Measurements from ENCODE around the gene ADAM11. TPM values are rescaled to one million over a fixed set of nuclear protein-coding genes. Genes with fewer than 3 reads are reported as not detected.

The ADAM11 gene
- total and polyA plus RNA-seq, 2 of the 8 experiments (the other 6 are each of a cell fraction or from before 2014, with no cell fraction given) = 2.3 to 2.9 TPM

DNA sequence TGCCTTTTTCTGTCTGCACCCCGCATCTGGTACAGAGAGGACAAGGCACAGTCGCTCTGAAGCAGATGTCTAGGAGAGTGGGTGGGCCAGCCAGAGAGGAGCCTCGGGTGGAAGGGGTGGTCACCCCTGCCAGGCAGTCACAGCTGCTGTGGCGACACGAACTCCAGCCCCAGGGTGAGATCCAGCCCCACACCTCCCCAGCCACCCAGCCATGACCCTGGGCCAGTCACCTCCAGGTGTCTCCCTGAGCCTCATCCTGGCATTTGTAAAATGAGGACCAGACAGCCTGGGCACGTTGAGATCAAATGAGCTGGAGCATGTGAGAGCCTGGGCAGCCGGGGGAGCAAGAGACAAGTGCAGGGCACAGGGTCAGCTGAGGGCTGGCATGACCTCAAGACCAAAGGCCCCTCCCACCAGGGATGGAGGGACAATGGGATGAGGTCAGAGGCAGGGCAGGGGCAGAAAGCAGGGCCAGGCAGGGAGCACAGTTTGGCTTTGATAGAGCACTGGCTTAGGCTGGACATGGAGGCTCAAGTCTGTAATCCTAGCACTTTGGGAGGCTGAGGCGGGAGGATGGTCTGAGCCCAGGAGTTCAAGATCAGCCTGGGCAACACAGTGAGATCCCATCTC, 7.7 kb downstream of the ADAM11 start (continued):
- TF ChIP-seq RAD21 (IDR thresholded peaks at IDR 0.05 in 1 of 2, conservative IDR thresholded peaks at IDR 0.05 in 1 of 2; ENCODE audit: low read depth in 2 of 2, low read length in 2 of 2) (no peak), RXRA (IDR thresholded peaks at IDR 0.05; ENCODE audit: insufficient read depth, low read depth, low read length) (no peak), SRF (IDR thresholded peaks at IDR 0.05; ENCODE audit: low read depth, low read length) (no peak), POU5F1 (IDR thresholded peaks at IDR 0.05; ENCODE audit: low read depth, low read length) (no peak), ASH2L (IDR thresholded peaks at IDR 0.05; ENCODE audit: low read length) (no peak), RBBP5 (IDR thresholded peaks at IDR 0.05; ENCODE audit: borderline replicate concordance, low read depth, low read length) (no peak), SP4 (IDR thresholded peaks at IDR 0.05; ENCODE audit: low read length) (no peak)

Measured in H1 (cell line).